ENCODE results near the gene SHH.

- TF ChIP-seq POLR2A (IDR thresholded peaks at IDR 0.05) = no peak
- no peak for TF ChIP-seq CTCF (IDR thresholded peaks at IDR 0.05)
Observed at GRCh38 chr7:155818820-155819168, 6.5 kb upstream of the SHH start.
